Measurements from ENCODE around the gene TNFRSF4. TPM values are rescaled to one million over a fixed set of nuclear protein-coding genes. Genes with fewer than 3 reads are reported as not detected.

TNFRSF4 gene
- total and polyA plus RNA-seq, 10 of the 15 experiments (the other 5 are each of a cell fraction or from before 2014, with no cell fraction given) = 0.05 to 7.3 (median 2.5) TPM; not detected in 1

DNA sequence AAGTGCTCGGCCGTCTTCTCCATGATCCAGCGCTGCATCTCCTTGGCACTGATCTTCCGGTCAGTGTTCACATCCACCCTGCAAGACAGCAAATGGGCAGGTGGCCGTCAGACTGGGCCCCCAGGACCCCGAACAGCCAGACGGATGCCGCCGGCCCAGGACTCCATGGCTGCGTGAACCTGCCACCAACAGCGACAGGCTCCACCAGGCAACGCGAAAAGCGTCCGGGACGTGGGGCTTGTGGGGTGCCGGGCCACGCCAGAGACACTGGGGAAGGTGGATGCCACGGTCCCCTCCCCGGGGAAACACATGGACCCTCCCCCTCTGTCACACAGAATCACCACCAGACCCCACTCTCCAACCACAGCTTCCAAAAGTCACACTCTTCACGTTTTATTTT, 9.9 kb upstream of the TNFRSF4 start (continued):
- no peak for TF ChIP-seq KAT2A (conservative IDR thresholded peaks at IDR 0.05; ENCODE audit: control insufficient read depth, low read depth, low read length)
- no peak for TF ChIP-seq DPF2 (IDR thresholded peaks at IDR 0.05)
- TF ChIP-seq FOS (IDR thresholded peaks at IDR 0.05; ENCODE audit: borderline replicate concordance, extremely low read depth, insufficient read length) = no peak

DNA sequence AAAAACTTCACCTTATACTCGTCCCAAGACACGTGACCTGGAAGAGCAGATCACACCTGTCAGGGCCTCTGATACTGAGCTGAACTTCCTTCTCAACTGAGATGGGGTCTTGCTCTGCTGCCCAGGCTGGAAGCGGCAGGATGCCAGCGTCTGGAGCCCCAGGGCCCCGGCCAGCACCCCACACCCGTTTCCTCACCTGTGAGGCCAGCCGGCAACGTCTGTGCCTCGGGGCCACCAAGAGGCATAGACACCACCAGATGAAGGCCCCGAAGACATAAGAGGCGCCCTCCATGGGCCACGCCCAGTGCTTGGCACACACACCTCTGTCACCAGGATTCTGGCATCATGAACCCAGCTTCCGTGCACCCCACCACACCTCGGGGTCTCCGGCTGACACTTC, 9.4 kb upstream of the TNFRSF4 start:
- Histone ChIP-seq H2AFZ (ENCODE audit: control insufficient read depth, low read depth, low read length) (no peak overlapping the region), H3K79me2 (ENCODE audit: control insufficient read depth, insufficient read depth, low read length) (peaks cover 8% of the 10 kb centered on the region), H3K4me2 (ENCODE audit: control insufficient read depth, insufficient read depth) (no peak overlapping the region), H3K9ac (ENCODE audit: control insufficient read depth, insufficient read depth, low read length) (no peak overlapping the region), H3K36me3 (ENCODE audit: control insufficient read depth in 2 of 2, insufficient read depth in 2 of 2, low read length in 1 of 2) (peaks cover 6 to 49% of the 10 kb centered on the region in 2 experiments; a peak in 3 of 4 replicates), H3K27ac (ENCODE audit: control insufficient read depth, insufficient read depth) (no peak overlapping the region), H3K27me3 (replicated peaks in 1 of 2; ENCODE audit: control insufficient read depth in 2 of 2, insufficient read depth in 2 of 2, low read length in 1 of 2) (no peaks in the 10 kb centered on the region), H3K4me3 (no peak overlapping the region), H3K4me1 (ENCODE audit: control insufficient read depth, insufficient read depth, low read length) (no peaks in the 10 kb centered on the region), H4K20me1 (ENCODE audit: control insufficient read depth, insufficient read depth) (no peaks in the 10 kb centered on the region), H3K9me3 (replicated peaks; ENCODE audit: control insufficient read depth, insufficient read depth, low read length) (no peaks in the 10 kb centered on the region; the same call in 2 of the 3 replicates)
- FAIRE-seq (no peak), DNase-seq (ENCODE audit: low read depth, low spot score) (no peak), ATAC-seq (no peak)
- intact Hi-C loops (cut with micrococcal nuclease; ENCODE audit: unreplicated experiment) (no loop called here), in situ Hi-C loops (cut with MboI) (no loop called here)
- CTCF ChIA-PET = no interaction called here
- POLR2A ChIA-PET = no interaction called here
- BruUV-seq (replicated peaks) = no TSS peak
- TF ChIP-seq STAT3 (IDR thresholded peaks at IDR 0.05; ENCODE audit: low read depth, low read length) (no peak), POLR2AphosphoS2 (IDR thresholded peaks at IDR 0.05; ENCODE audit: low read depth, low read length) (no peak), TCF7 (IDR thresholded peaks at IDR 0.05; ENCODE audit: borderline replicate concordance) (no peak), CBX3 (IDR thresholded peaks at IDR 0.05; ENCODE audit: borderline replicate concordance, low read depth) (no peak), TCF12 (IDR thresholded peaks at IDR 0.05; ENCODE audit: low read depth, low read length) (no peak), BACH1 (IDR thresholded peaks at IDR 0.05; ENCODE audit: borderline replicate concordance) (no peak), GATAD2B (conservative IDR thresholded peaks at IDR 0.05; ENCODE audit: low read depth) (no peak), YBX1 (IDR thresholded peaks at IDR 0.05) (no peak), RUNX3 (IDR thresholded peaks at IDR 0.05; ENCODE audit: low read length) (no peak)
- TF ChIP-seq, protein P1, sequence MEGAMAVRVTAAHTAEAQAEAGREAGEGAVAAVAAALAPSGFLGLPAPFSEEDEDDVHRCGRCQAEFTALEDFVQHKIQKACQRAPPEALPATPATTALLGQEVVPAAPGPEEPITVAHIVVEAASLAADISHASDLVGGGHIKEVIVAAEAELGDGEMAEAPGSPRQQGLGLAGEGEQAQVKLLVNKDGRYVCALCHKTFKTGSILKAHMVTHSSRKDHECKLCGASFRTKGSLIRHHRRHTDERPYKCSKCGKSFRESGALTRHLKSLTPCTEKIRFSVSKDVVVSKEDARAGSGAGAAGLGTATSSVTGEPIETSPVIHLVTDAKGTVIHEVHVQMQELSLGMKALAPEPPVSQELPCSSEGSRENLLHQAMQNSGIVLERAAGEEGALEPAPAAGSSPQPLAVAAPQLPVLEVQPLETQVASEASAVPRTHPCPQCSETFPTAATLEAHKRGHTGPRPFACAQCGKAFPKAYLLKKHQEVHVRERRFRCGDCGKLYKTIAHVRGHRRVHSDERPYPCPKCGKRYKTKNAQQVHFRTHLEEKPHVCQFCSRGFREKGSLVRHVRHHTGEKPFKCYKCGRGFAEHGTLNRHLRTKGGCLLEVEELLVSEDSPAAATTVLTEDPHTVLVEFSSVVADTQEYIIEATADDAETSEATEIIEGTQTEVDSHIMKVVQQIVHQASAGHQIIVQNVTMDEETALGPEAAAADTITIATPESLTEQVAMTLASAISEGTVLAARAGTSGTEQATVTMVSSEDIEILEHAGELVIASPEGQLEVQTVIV (IDR thresholded peaks at IDR 0.05; ENCODE audit: borderline replicate concordance, partially characterized antibody) = no peak
- TF ChIP-seq, protein P2, sequence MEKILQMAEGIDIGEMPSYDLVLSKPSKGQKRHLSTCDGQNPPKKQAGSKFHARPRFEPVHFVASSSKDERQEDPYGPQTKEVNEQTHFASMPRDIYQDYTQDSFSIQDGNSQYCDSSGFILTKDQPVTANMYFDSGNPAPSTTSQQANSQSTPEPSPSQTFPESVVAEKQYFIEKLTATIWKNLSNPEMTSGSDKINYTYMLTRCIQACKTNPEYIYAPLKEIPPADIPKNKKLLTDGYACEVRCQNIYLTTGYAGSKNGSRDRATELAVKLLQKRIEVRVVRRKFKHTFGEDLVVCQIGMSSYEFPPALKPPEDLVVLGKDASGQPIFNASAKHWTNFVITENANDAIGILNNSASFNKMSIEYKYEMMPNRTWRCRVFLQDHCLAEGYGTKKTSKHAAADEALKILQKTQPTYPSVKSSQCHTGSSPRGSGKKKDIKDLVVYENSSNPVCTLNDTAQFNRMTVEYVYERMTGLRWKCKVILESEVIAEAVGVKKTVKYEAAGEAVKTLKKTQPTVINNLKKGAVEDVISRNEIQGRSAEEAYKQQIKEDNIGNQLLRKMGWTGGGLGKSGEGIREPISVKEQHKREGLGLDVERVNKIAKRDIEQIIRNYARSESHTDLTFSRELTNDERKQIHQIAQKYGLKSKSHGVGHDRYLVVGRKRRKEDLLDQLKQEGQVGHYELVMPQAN (conservative IDR thresholded peaks at IDR 0.05) = no peak
- RAD21 ChIA-PET (ENCODE audit: unreplicated experiment) = no interaction called here
- SMC1A ChIA-PET (ENCODE audit: uncharacterized antibody, unreplicated experiment) = no interaction called here
- 98% methylated on average over 15 of the region's 15 CpGs for WGBS (ENCODE audit: insufficient coverage, insufficient replicate concordance, low lambda C conversion rate, missing lambda C conversion rate)
